Endothelial cell of umbilical vein (primary cell): Measurements from ENCODE around the gene FLG2.

ENCODE experiments used
- EZH2 ChIP-seq: IDR thresholded peaks from 2 replicates; pipeline ENCODE4 v1.6.1; 2012; ENCODE audit warnings: borderline replicate concordance, low read depth, mild to moderate bottlenecking, moderate library complexity, low read length, inconsistent platforms; ENCODE audit not compliant: severe bottlenecking
- FOS ChIP-seq: IDR thresholded peaks from 2 replicates; pipeline ENCODE4 v1.6.1; 2011; ENCODE audit warnings: mild to moderate bottlenecking, low read length, moderate library complexity, borderline replicate concordance; ENCODE audit not compliant: insufficient read depth
- JUN ChIP-seq: IDR thresholded peaks from 2 replicates; pipeline ENCODE4 v1.6.1; 2011; ENCODE audit warnings: borderline replicate concordance, low read depth; ENCODE audit not compliant: insufficient read length, insufficient read depth
- MYC ChIP-seq: IDR thresholded peaks from one replicate; pipeline ENCODE4 v1.6.1; 2011; ENCODE audit warnings: mild to moderate bottlenecking, low read depth, low read length
- POLR2A ChIP-seq: IDR thresholded peaks from 2 replicates; pipeline ENCODE4 v1.6.1; 2012; ENCODE audit warnings: low read depth, mild to moderate bottlenecking, control low read depth, low read length
- POLR2AphosphoS5 ChIP-seq: IDR thresholded peaks from 2 replicates; pipeline ENCODE4 v1.6.1; 2012; ENCODE audit warnings: low read depth, mild to moderate bottlenecking, control low read depth, low read length, moderate library complexity; ENCODE audit not compliant: insufficient read depth
- TF ChIP-seq, protein P1 (sequence below), 2 donors: IDR thresholded peaks; 1 replicate in 1 of 2; 2 replicates in 1 of 2; pipeline ENCODE4 v1.5.1; 2011; ENCODE audit warnings: low read length in 2 of 2, mild to moderate bottlenecking in 2 of 2, moderate library complexity in 2 of 2, control low read depth in 1 of 2, inconsistent platforms in 1 of 2, low read depth in 1 of 2; ENCODE audit not compliant: insufficient read depth in 1 of 2; ENCODE audit errors: extremely low read depth in 1 of 2
- TF ChIP-seq, protein P2 (sequence below): IDR thresholded peaks from 2 replicates; pipeline ENCODE4 v1.6.1; 2011; ENCODE audit not compliant: insufficient read depth, insufficient read length

DNA sequence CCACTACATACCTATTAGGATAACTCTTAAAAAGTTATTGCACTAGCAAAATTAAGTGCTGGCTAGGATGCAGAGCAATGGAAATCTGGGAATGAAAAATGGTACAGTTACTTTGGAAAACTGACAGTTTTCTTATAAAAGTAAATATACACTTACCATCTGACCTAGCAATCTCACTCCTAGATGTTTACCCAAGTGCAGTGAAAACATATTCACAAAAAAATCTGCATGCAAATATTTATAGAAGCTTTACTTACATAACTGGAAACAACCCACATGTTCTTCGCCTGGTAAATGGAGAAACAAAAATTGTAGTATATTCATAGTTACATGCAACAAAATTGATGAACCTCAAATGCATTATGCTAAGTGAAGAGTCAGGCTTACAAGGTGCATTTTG lies 12.9 kb upstream of the FLG2 start:
- TF ChIP-seq, protein P1, sequence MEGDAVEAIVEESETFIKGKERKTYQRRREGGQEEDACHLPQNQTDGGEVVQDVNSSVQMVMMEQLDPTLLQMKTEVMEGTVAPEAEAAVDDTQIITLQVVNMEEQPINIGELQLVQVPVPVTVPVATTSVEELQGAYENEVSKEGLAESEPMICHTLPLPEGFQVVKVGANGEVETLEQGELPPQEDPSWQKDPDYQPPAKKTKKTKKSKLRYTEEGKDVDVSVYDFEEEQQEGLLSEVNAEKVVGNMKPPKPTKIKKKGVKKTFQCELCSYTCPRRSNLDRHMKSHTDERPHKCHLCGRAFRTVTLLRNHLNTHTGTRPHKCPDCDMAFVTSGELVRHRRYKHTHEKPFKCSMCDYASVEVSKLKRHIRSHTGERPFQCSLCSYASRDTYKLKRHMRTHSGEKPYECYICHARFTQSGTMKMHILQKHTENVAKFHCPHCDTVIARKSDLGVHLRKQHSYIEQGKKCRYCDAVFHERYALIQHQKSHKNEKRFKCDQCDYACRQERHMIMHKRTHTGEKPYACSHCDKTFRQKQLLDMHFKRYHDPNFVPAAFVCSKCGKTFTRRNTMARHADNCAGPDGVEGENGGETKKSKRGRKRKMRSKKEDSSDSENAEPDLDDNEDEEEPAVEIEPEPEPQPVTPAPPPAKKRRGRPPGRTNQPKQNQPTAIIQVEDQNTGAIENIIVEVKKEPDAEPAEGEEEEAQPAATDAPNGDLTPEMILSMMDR (IDR thresholded peaks at IDR 0.05; ENCODE audit: extremely low read depth in 1 of 2, insufficient read depth in 1 of 2, low read depth in 1 of 2, low read length in 2 of 2): no peak
- no peak for TF ChIP-seq MYC
- TF ChIP-seq EZH2: no peak
- TF ChIP-seq POLR2A: no peak
- no peak for TF ChIP-seq POLR2AphosphoS5
- TF ChIP-seq JUN: no peak
- TF ChIP-seq FOS: no peak
- TF ChIP-seq, protein P2, sequence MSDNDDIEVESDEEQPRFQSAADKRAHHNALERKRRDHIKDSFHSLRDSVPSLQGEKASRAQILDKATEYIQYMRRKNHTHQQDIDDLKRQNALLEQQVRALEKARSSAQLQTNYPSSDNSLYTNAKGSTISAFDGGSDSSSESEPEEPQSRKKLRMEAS: no peak
